HG02610 (cell line): Measurements from ENCODE around the gene GIMAP5.

Experiments
- ATAC-seq: cut with Tn5 transposase; IDR thresholded peaks from one replicate; pipeline ENCODE4 v1.9.1; 2021; ENCODE audit warnings: mild to moderate bottlenecking, moderate library complexity; ENCODE audit not compliant: unreplicated experiment

Gene GIMAP5

GRCh38 chr7:150734254-150734653, 3.0 kb upstream of the GIMAP5 start:
- peak; percentile 64 for ATAC-seq

DNA sequence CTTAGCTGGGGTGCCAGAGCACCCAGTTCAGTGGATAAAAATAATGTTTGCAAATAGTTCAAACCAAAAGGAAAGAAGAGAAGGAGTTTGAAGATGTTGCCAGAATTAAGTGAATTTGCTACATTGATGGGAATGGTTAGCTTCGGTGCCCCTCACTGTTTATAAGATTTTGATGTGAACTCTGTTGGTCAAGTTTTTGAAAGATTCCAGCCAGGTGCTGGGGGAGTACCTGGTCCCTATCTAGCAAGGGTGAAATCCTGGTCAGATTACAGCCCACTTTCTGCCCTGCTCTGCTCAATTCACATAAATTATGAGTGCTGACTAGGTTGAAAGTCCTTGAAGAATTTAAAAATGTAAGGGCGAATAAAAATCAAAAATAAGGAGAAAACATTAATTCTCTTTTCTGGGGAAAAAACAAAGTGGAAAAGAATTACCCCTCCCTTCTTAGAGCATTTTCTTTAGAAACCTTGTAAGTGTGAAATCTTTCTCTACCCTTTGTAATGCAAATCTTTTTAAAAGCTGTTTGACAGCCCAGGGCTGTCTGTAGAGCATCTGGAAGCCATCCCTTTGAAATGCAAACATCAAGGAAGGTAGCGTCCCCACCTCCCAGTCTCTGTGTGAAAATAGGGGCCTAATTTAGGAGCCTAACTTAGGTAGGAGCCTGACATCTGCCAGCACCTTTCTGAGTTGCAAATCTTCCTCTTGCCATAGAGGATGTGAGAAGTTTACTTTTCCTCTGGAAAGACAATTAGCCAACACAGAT, 1.4 kb upstream of the GIMAP5 start:
- no peak for ATAC-seq

DNA sequence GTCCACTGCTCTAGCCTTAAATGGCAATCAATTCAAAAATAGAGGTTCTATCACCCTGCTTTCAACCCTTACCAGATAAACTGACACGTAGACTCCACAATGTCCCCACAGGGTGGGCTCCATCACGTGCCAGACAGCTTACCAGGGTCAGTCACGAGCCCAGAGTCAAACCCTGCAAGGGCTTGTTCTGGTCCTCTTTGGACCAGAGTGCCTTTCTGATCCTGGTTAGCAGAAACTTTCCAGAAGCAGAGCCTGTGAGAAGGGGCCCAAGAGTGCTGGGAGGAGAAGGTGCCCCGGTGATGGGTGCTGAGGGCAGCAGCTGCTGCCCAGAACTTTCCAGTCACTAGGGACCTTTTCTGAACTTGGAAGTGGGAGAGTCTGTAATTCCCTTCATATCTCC, 354 bp upstream of the GIMAP5 start:
- no peak for ATAC-seq

DNA sequence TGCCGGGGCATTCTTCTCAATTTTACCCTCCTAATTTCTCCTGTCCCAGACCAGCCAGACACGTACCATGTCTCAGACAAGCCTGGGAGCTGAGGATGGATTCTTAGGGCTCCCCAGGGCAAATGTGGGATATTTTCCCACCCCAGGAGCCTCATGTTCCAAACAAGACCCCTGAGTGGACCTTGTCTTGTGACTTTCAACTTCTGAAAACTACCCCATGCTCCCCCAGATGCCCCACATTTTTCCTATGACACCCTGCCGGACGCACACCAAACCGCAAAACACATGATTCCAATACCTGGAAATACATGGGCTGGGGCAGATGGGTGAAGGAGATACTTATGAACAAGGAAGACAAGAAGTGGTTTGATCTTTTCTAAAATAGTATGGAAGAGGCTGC, 874 bp downstream of the GIMAP5 start:
- no peak for ATAC-seq

DNA sequence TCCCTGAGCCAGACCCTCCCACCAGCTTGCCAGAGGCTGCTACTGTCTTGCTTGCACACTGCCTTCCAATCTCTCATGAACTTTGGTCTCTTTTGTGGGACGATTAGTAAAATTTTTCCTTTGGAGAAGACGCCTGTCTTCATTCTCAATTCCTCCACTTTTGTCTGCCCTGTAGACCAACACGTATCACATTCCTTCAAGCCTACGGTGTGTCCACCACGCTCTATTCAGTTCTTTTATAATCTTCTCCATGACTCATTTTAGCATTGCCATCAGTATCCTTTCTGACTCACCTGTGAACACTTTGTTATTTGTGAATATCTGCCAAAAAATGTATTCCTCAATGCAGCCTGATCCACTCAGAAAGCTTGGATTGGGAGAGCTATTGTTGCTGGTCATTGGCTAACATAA, 1.4 kb downstream of the GIMAP5 start:
- ATAC-seq: no peak

- no peak for ATAC-seq
Measured at GRCh38 chr7:150739033-150739432, 1.8 kb downstream of the GIMAP5 start.

GRCh38 chr7:150740053-150740452, 2.8 kb downstream of the GIMAP5 start:
- ATAC-seq: no peak

GRCh38 chr7:150742286-150742968, 5.2 kb downstream of the GIMAP5 start:
- no peak for ATAC-seq

DNA sequence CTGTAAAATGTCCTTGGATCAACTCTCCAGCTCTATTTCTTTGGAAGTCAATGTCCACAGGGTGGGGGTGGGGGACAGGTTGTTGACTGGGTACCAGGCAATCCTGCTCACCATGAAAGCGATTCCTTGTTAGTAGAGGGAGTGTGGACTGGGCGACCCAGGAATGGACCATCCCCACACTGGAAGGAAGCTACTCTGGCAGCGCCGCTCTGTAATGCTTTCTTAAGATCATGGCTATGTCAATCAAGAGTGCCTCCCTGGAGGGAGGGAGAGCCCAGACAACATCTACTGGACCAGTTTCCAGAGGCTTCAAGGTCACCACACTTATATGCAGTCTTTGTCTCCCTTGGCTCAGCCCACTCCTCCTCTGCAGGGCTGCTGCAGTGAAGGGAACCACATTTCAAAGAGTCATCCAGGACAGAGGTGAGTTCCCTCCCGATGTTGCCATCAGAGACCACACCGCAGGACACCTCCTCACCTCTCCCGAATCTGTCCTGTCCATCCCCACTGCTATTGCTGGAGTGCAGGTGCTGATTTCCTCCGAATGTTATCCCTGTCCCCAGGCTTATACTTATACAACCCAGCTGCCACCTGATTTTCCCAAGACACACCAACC, 6.9 kb downstream of the GIMAP5 start:
- no peak for ATAC-seq

DNA sequence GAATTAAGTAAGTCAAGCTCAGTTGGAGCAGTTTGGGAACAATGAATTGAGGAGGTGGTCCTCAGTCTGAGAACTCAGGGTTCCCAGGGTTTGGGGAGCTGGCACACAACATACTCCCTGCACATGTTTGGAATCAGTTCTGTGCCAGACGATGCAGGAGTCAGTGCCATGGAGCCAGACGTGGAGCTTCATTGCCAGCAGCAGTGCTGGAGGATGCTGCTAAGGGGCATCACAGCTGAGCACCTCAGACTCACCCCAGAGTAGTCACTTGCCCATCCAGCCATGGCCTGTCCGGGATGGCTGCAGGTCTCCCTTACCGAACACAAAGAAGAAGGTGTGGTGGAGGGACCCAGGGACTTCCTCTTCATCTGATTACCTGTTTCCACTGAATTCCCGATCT, 7.9 kb downstream of the GIMAP5 start:
- ATAC-seq: no peak

GRCh38 chr7:150745876-150746275, 8.7 kb downstream of the GIMAP5 start:
- ATAC-seq: no peak

DNA sequence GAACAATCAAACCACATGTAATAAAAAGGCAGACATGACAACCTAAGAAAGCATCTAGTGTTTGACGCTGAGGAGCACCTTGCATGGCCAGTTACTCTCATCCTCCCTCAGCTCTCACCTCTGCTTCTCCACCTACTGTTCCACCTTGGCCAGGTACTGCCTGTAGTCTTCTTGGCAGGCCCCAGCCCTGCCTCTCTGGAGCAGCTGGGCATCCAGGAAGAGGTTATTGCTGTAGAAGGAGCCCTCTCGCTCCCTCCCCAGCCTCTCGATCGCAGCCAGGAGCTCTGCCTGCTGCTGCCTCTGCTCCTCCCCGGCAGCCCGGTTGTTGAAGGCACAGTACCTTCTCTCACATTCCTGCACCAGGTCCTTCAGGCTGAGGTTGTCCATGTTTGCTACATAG, 9.7 kb downstream of the GIMAP5 start:
- no peak for ATAC-seq

- ATAC-seq: no peak
Measured at GRCh38 chr7:150748376-150748775, 11.2 kb downstream of the GIMAP5 start.

- no peak for ATAC-seq
Measured at GRCh38 chr7:150751702-150752101, 14.5 kb downstream of the GIMAP5 start.

DNA sequence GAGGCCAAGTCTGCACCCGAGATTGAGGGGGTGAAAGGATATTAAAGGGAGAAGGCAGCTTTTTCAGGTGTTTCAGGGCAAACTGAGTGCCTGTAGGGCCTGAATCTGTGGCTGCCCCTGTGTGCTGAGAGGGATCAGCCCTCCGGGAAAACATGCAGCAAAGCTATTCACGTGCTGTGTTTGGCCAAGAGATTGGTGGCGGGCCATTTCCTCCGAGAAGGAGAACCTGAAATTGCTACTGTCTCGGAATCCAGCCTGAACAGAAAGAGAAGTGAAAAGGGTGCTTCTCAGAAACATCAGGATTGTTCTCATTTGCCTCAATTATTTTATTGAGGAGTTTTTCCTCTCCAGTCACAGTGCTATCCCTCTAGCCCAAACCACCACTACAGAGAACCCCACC, 16.0 kb downstream of the GIMAP5 start:
- no peak for ATAC-seq

GRCh38 chr7:150753826-150754603, 16.8 kb downstream of the GIMAP5 start:
- peak; percentile 66 for ATAC-seq

GRCh38 chr7:150754951-150755350, 17.7 kb downstream of the GIMAP5 start:
- ATAC-seq: no peak

DNA sequence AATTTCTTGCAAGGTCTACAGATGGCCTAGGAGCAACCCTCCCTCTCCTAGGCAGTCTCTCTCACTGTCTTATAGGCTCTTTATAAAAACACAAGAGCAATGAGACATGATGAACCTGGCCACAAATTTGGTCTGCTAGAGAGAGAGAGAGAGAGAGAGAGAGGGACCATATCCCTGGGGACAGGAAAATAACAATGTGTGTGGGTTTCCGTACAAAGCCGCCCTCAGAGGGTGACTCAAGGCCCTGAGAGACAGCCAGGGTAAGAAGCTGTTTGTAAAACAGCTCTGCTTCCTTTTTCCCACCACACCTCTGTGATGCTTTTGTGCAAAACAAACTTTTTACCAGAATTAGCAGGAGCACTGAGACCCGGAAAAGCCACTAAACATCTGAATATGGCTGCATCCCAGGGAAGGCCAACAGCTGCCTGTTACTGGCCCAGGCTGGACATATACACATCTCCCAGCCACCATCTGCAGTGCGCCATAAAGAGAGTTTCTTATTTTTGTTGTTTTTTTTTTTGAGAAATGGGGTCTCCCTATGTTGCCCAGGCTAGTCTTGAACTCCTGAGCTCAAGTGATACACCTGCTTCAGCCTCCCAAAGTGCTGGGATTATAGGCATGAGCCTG, 18.4 kb downstream of the GIMAP5 start:
- ATAC-seq: peak; percentile 57

- ATAC-seq: no peak
Measured at GRCh38 chr7:150756166-150756565, 18.9 kb downstream of the GIMAP5 start.

DNA sequence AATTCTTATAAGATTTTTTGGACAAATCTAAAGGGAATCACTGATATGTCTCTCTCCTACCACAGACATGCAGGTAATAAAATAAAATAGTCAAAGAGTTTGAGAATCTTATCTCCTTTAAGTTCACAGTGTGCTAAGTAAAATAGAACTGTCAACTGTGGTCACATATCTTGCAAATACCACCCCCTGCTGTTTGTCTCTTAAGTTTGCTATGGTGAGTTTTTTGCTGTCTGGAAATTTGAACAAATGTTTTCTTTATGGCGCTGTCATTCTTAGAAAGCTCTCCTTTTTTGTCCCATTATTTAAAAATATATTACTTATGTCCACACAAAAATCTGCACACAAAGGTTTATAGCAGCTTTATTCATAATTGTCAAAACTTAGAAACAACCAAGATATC, 19.6 kb downstream of the GIMAP5 start:
- no peak for ATAC-seq

GRCh38 chr7:150759479-150759878, 22.3 kb downstream of the GIMAP5 start:
- no peak for ATAC-seq
